Esophagus squamous epithelium (tissue), 4 donors: ENCODE data around the gene EOLA2.
"Not testable (repeated sequence)": the region's sequence is repeated elsewhere in the genome, so short reads cannot be mapped to it uniquely, and the experiment has no call there.

Experiments used
- POLR2A ChIP-seq, 4 donors: fragments of 450-650 bp; IDR thresholded peaks; one replicate each; pipeline ENCODE4 v1.6.1; 2017; ENCODE audit warnings: antibody characterized with exemption in 4 of 4, mild to moderate bottlenecking in 4 of 4, moderate library complexity in 3 of 4
- TF ChIP-seq, protein P1 (sequence below), 6 experiments: fragments of 450-650 bp in 4 of 6; fragments of 200-600 bp in 2 of 6; sonication (generic) in 2 of 6; IDR thresholded peaks; one replicate each; pipeline ENCODE4 v1.5.1; 2016 to 2019; ENCODE audit warnings: antibody characterized with exemption in 6 of 6, mild to moderate bottlenecking in 4 of 6, moderate library complexity in 4 of 6

- TF ChIP-seq, protein P1, sequence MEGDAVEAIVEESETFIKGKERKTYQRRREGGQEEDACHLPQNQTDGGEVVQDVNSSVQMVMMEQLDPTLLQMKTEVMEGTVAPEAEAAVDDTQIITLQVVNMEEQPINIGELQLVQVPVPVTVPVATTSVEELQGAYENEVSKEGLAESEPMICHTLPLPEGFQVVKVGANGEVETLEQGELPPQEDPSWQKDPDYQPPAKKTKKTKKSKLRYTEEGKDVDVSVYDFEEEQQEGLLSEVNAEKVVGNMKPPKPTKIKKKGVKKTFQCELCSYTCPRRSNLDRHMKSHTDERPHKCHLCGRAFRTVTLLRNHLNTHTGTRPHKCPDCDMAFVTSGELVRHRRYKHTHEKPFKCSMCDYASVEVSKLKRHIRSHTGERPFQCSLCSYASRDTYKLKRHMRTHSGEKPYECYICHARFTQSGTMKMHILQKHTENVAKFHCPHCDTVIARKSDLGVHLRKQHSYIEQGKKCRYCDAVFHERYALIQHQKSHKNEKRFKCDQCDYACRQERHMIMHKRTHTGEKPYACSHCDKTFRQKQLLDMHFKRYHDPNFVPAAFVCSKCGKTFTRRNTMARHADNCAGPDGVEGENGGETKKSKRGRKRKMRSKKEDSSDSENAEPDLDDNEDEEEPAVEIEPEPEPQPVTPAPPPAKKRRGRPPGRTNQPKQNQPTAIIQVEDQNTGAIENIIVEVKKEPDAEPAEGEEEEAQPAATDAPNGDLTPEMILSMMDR (IDR thresholded peaks at IDR 0.05) = not testable (repeated sequence)
- TF ChIP-seq POLR2A (IDR thresholded peaks at IDR 0.05) = not testable (repeated sequence)
Observed at GRCh38 chrX:149923836-149924235, 14.5 kb downstream of the EOLA2 start.
